ENCODE data around the gene CALN1. TPM values are rescaled to one million over a fixed set of nuclear protein-coding genes. Genes with fewer than 3 reads are reported as not detected.

The CALN1 gene
- total RNA-seq, 2 donors from 2014 or later, result 0.52 to 1.6 TPM

DNA sequence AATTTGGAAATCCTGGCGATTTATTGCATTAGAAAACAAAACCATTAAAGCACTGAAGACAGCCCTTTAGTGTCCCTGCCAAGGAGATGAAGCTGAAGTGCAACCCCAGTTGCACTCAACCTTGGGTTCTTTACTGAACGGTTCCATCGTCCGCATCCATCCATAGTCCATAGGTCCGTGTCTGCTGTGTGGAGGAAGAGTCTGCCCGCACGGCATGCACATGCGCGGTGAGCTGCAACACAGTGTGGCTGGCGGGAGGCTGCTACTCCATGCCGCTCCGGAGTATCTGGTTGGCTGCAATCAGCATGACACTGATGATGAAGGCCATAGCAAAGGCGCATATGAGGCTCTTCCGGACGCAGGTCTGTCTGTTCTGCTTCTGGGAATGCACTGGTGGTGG lies 624.6 kb downstream of the CALN1 start:
- no peak for DNase-seq
- Histone ChIP-seq H3K27ac (no peak overlapping the region), H3K4me3 (no peak overlapping the region), H3K36me3 (replicated peaks in 1 of 2; ENCODE audit: insufficient read depth in 1 of 2, low read depth in 2 of 2) (no peaks in the 10 kb centered on the region), H3K27me3 (no peaks in the 10 kb centered on the region), H3K9me3 (peaks cover 0 to 18% (median 0%) of the 10 kb centered on the region in 3 donors), H3K4me1 (no peaks in the 10 kb centered on the region)
- no peak for ATAC-seq
- intact Hi-C loops (cut with DNase I), result no loop called here
- TF ChIP-seq, protein P1, sequence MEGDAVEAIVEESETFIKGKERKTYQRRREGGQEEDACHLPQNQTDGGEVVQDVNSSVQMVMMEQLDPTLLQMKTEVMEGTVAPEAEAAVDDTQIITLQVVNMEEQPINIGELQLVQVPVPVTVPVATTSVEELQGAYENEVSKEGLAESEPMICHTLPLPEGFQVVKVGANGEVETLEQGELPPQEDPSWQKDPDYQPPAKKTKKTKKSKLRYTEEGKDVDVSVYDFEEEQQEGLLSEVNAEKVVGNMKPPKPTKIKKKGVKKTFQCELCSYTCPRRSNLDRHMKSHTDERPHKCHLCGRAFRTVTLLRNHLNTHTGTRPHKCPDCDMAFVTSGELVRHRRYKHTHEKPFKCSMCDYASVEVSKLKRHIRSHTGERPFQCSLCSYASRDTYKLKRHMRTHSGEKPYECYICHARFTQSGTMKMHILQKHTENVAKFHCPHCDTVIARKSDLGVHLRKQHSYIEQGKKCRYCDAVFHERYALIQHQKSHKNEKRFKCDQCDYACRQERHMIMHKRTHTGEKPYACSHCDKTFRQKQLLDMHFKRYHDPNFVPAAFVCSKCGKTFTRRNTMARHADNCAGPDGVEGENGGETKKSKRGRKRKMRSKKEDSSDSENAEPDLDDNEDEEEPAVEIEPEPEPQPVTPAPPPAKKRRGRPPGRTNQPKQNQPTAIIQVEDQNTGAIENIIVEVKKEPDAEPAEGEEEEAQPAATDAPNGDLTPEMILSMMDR (IDR thresholded peaks at IDR 0.05), result no peak
- TF ChIP-seq POLR2A (IDR thresholded peaks at IDR 0.05), result no peak
- WGBS, 2 donors, result 88 to 94% methylated on average over 13 to 15 of the region's 15 CpGs

GRCh38 chr7:71785216-71785615 lies 626.9 kb downstream of the CALN1 start:
- no peak for DNase-seq
- H3K4me1 ChIP-seq, result no peaks in the 10 kb centered on the region
- H3K36me3 ChIP-seq (replicated peaks in 1 of 2; ENCODE audit: insufficient read depth in 1 of 2, low read depth in 2 of 2), result no peaks in the 10 kb centered on the region
- no peak overlapping the region for H3K4me3 ChIP-seq
- H3K27me3 ChIP-seq, result no peaks in the 10 kb centered on the region
- H3K27ac ChIP-seq, result no peak overlapping the region
- ATAC-seq, result no peak
- 69 to 79% methylated on average over 5 of the region's 5 CpGs for WGBS, 2 donors
- peaks cover 0 to 18% (median 0%) of the 10 kb centered on the region in 3 donors for H3K9me3 ChIP-seq
- intact Hi-C loops (cut with DNase I), result no loop called here
- TF ChIP-seq, protein P1 (IDR thresholded peaks at IDR 0.05), result no peak
- no peak for TF ChIP-seq POLR2A (IDR thresholded peaks at IDR 0.05)

DNA sequence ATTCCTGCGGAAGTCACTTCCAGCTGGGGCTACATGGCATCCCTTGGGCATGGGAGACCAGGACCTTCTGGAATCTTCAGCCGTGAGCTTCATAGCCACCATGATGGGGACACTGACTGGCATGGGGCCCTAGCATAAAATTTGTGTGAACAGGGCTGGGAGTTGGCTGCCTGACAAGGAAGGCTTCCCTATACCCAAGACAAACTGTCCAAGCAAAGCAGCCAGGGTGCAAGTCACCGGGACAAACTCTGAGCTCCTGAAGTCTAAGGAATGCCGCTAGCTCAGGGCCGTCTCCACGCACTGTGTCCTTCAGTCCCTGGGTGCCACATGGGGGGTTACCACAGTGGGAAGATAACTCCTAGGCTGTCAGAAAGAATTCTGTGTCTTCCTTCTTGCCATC lies 627.4 kb downstream of the CALN1 start:
- Histone ChIP-seq H3K36me3 (replicated peaks in 1 of 2; ENCODE audit: insufficient read depth in 1 of 2, low read depth in 2 of 2) (no peaks in the 10 kb centered on the region), H3K4me1 (no peaks in the 10 kb centered on the region), H3K9me3 (peaks cover 0 to 18% (median 0%) of the 10 kb centered on the region in 3 donors), H3K4me3 (no peak overlapping the region), H3K27me3 (no peaks in the 10 kb centered on the region), H3K27ac (no peak overlapping the region)
- 79 to 94% methylated on average over 3 to 6 of the region's 6 CpGs for WGBS, 2 donors
- DNase-seq (no peak), ATAC-seq (no peak)
- intact Hi-C loops (cut with DNase I), result no loop called here
- TF ChIP-seq, protein P1 (IDR thresholded peaks at IDR 0.05), result no peak
- no peak for TF ChIP-seq POLR2A (IDR thresholded peaks at IDR 0.05)

GRCh38 chr7:71784180-71784579 lies 628.0 kb downstream of the CALN1 start:
- no peaks in the 10 kb centered on the region for H3K36me3 ChIP-seq (replicated peaks in 1 of 2; ENCODE audit: insufficient read depth in 1 of 2, low read depth in 2 of 2)
- ATAC-seq (no peak), DNase-seq (no peak)
- H3K4me1 ChIP-seq, result no peaks in the 10 kb centered on the region
- no peak overlapping the region for H3K4me3 ChIP-seq
- intact Hi-C loops (cut with DNase I), result no loop called here
- 48 to 59% methylated on average over 3 of the region's 3 CpGs for WGBS, 2 donors
- H3K27me3 ChIP-seq, result no peaks in the 10 kb centered on the region
- H3K27ac ChIP-seq, result no peak overlapping the region
- peaks cover 0 to 18% (median 0%) of the 10 kb centered on the region in 3 donors for H3K9me3 ChIP-seq
- no peak for TF ChIP-seq POLR2A (IDR thresholded peaks at IDR 0.05)

DNA sequence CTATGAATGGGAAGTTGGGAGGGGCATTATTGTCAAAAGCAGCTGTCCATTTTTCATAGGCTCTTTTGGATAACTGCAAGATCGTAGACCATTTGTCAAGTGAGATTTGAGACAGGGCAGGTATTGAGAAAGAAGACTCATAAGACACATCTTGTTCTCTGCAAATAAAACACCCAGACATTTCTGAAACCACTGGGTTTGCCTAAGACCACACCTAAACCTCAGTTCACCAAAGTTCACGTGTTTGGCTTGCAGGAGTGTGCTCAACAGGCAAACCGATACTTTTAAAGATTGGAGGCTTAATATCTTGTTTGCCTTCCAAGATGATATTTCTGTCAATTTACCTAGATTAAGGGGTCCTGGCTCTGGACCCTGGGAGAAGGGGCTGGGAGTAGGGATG lies 628.4 kb downstream of the CALN1 start:
- no peaks in the 10 kb centered on the region for H3K36me3 ChIP-seq (replicated peaks in 1 of 2; ENCODE audit: insufficient read depth in 1 of 2, low read depth in 2 of 2)
- peaks cover 0 to 18% (median 0%) of the 10 kb centered on the region in 3 donors for H3K9me3 ChIP-seq
- H3K27me3 ChIP-seq, result no peaks in the 10 kb centered on the region
- no peaks in the 10 kb centered on the region for H3K4me1 ChIP-seq
- no peak overlapping the region for H3K4me3 ChIP-seq
- DNase-seq (no peak), ATAC-seq (no peak)
- intact Hi-C loops (cut with DNase I), result no loop called here
- WGBS, 2 donors, result 47% methylated on average over 3 of the region's 3 CpGs
- H3K27ac ChIP-seq, result no peak overlapping the region
- no peak for TF ChIP-seq POLR2A (IDR thresholded peaks at IDR 0.05)
- TF ChIP-seq, protein P1 (IDR thresholded peaks at IDR 0.05), result no peak
